ENCODE results near the gene PRMT5.

The PRMT5 gene

GRCh38 chr14:22929961-22930364 lies 787 bp upstream of the PRMT5 start:
- TF ChIP-seq CTCF (IDR thresholded peaks at IDR 0.05; ENCODE audit: low read depth, low read length, missing control alignments), result no peak
- peak overlapping the region; percentile 91 for H3K4me3 ChIP-seq (ENCODE audit: low read depth, low read length)
- DNase-seq (ENCODE audit: low read depth), result no peak

- no peak for TF ChIP-seq CTCF (IDR thresholded peaks at IDR 0.05; ENCODE audit: low read depth, low read length, missing control alignments)
- peak overlapping the region; percentile 91 for H3K4me3 ChIP-seq (ENCODE audit: low read depth, low read length)
- no peak for DNase-seq (ENCODE audit: low read depth)
Observed at GRCh38 chr14:22928237-22929103, 706 bp downstream of the PRMT5 start.

- TF ChIP-seq CTCF (IDR thresholded peaks at IDR 0.05; ENCODE audit: low read depth, low read length, missing control alignments), result no peak
- DNase-seq (ENCODE audit: low read depth), result no peak
Observed at GRCh38 chr14:22926316-22926715, 2.9 kb downstream of the PRMT5 start.

GRCh38 chr14:22925513-22925912 lies 3.7 kb downstream of the PRMT5 start:
- no peak overlapping the region for H3K4me3 ChIP-seq (ENCODE audit: low read depth, low read length)
- TF ChIP-seq CTCF (IDR thresholded peaks at IDR 0.05; ENCODE audit: low read depth, low read length, missing control alignments), result no peak
- no peak for DNase-seq (ENCODE audit: low read depth)

More at GRCh38 chr14:22926316-22926715, 2.9 kb downstream of the PRMT5 start:
- no peak overlapping the region for H3K4me3 ChIP-seq (ENCODE audit: low read depth, low read length)

- no peak for DNase-seq (ENCODE audit: low read depth)
- no peak overlapping the region for H3K4me3 ChIP-seq (ENCODE audit: low read depth, low read length)
- TF ChIP-seq CTCF (IDR thresholded peaks at IDR 0.05; ENCODE audit: low read depth, low read length, missing control alignments), result no peak
Observed at GRCh38 chr14:22923746-22924145, 5.4 kb downstream of the PRMT5 start.

GRCh38 chr14:22922294-22922693 lies 6.9 kb downstream of the PRMT5 start:
- DNase-seq (ENCODE audit: low read depth), result no peak
- no peak overlapping the region for H3K4me3 ChIP-seq (ENCODE audit: low read depth, low read length)
- TF ChIP-seq CTCF (IDR thresholded peaks at IDR 0.05; ENCODE audit: low read depth, low read length, missing control alignments), result no peak

- H3K4me3 ChIP-seq (ENCODE audit: low read depth, low read length), result no peak overlapping the region
- DNase-seq (ENCODE audit: low read depth), result no peak
- TF ChIP-seq CTCF (IDR thresholded peaks at IDR 0.05; ENCODE audit: low read depth, low read length, missing control alignments), result no peak
Observed at GRCh38 chr14:22920697-22921096, 8.5 kb downstream of the PRMT5 start.

All from GM12864 (cell line).